Central memory CD8-positive, alpha-beta T cell (primary cell): ENCODE data around the gene HLF.

Source experiments
- ATAC-seq: fragments of 150-1000 bp; cut with Tn5 transposase; replicated peaks from 2 replicates; pipeline ENCODE4 v1.10.0; 2022; ENCODE audit warnings: mild to moderate bottlenecking, moderate FRiP score, moderate number of reproducible peaks; ENCODE audit not compliant: poor library complexity, severe bottlenecking; ENCODE audit errors: extremely low read depth
- DNase-seq, 2 donors: peaks; one replicate each; pipeline ENCODE4 v3.0.0; 2021; ENCODE audit warnings: low spot score in 2 of 2
- H3K27ac Mint-ChIP-seq: one replicate; pipeline ENCODE4 v1.8.0; 2022; ENCODE audit warnings: low read depth, mild to moderate bottlenecking, moderate library complexity, mixed read lengths
- H3K27me3 Mint-ChIP-seq: one replicate; pipeline ENCODE4 v1.8.0; 2022; ENCODE audit warnings: mixed read lengths
- H3K36me3 Mint-ChIP-seq: one replicate; pipeline ENCODE4 v1.8.0; 2022; ENCODE audit warnings: mild to moderate bottlenecking, moderate library complexity, mixed read lengths; ENCODE audit not compliant: insufficient read depth
- H3K4me1 Mint-ChIP-seq: one replicate; pipeline ENCODE4 v1.8.0; 2022; ENCODE audit warnings: mixed read lengths
- H3K4me3 Mint-ChIP-seq: one replicate; pipeline ENCODE4 v1.8.0; 2022; ENCODE audit warnings: mild to moderate bottlenecking, moderate library complexity, mixed read lengths
- H3K9me3 Mint-ChIP-seq: one replicate; pipeline ENCODE4 v1.8.0; 2022; ENCODE audit warnings: mixed read lengths

The HLF gene

GRCh38 chr17:55342800-55343585 is 78.2 kb downstream of the HLF start:
- H3K27ac Mint-ChIP-seq = no peak overlapping the region
- DNase-seq (no peak), ATAC-seq (no peak)
- H3K9me3 Mint-ChIP-seq = no peaks in the 10 kb centered on the region
- no peaks in the 10 kb centered on the region for H3K4me1 Mint-ChIP-seq
- H3K27me3 Mint-ChIP-seq = peaks cover 29% of the 10 kb centered on the region
- no peaks in the 10 kb centered on the region for H3K36me3 Mint-ChIP-seq
- H3K4me3 Mint-ChIP-seq = no peak overlapping the region

DNA sequence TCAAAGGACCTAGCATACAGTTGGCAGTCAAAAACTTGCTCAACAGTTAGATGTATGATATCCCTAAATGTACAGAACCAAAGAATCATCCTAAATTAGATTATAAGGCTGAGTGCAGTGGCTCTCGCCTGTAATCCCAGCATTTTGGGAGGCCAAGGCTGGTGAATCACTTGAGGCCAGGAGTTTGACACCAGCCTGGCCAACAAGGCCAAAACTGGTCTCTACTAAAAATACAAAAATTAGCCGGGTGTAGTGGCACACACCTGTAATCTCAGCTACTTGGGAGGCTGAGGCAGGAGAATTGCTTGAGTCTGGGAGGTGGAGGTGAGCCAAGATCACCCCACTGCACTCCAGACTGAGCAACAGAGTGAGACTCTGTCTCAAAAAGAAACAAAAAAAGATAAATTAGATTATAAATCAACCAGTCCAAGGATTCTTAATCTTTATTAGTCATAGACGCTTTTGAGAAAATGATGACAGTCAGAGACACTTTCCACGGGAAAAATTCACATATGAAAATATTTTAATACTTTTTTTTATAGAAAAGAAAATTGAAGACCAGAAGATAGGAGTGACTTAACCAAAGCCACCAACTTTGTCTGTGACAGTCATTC is 79.2 kb downstream of the HLF start:
- no peak overlapping the region for H3K27ac Mint-ChIP-seq
- ATAC-seq (no peak), DNase-seq (no peak)
- H3K36me3 Mint-ChIP-seq = no peaks in the 10 kb centered on the region
- no peak overlapping the region for H3K4me3 Mint-ChIP-seq
- H3K9me3 Mint-ChIP-seq = no peaks in the 10 kb centered on the region
- peaks cover 19% of the 10 kb centered on the region for H3K27me3 Mint-ChIP-seq
- peaks cover 6% of the 10 kb centered on the region for H3K4me1 Mint-ChIP-seq

- no peak for DNase-seq
- Mint-ChIP-seq H3K27me3 (peaks cover 14% of the 10 kb centered on the region), H3K36me3 (no peaks in the 10 kb centered on the region), H3K27ac (no peak overlapping the region), H3K9me3 (no peaks in the 10 kb centered on the region), H3K4me3 (no peak overlapping the region), H3K4me1 (peaks cover 6% of the 10 kb centered on the region)
- peak; percentile 24 for ATAC-seq
Measured at GRCh38 chr17:55344514-55344997, 79.8 kb downstream of the HLF start.

DNA sequence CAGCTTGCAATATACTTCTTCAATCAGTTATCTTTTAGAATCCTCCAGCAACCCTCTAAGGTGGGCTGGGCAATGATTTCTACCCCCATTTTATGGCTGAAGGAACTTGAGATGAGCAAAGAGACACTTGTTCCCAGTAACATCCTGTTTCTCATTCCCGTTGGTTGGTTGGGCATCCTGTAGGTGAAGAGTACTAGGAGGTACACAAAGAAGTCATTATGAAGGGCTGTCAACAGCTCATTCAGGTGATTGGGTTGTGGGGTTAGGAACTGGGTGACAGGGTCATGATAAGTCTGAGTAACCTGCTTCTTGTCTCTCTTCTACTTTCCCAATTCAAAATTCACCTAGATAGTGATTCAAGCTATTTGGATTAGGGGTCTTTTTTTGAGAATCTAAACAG is 80.4 kb downstream of the HLF start:
- ATAC-seq = no peak
- Mint-ChIP-seq H3K9me3 (no peaks in the 10 kb centered on the region), H3K27ac (no peak overlapping the region), H3K4me3 (no peak overlapping the region), H3K36me3 (no peaks in the 10 kb centered on the region), H3K4me1 (peaks cover 6% of the 10 kb centered on the region), H3K27me3 (peaks cover 8% of the 10 kb centered on the region)
- no peak for DNase-seq

GRCh38 chr17:55346658-55347057 is 81.9 kb downstream of the HLF start:
- Mint-ChIP-seq H3K27me3 (no peaks in the 10 kb centered on the region), H3K36me3 (no peaks in the 10 kb centered on the region), H3K27ac (no peak overlapping the region), H3K4me1 (peaks cover 6% of the 10 kb centered on the region), H3K9me3 (no peaks in the 10 kb centered on the region), H3K4me3 (no peak overlapping the region)
- ATAC-seq (no peak), DNase-seq (no peak)

GRCh38 chr17:55347341-55347740 is 82.6 kb downstream of the HLF start:
- no peak for ATAC-seq
- Mint-ChIP-seq H3K4me1 (peaks cover 6% of the 10 kb centered on the region), H3K36me3 (no peaks in the 10 kb centered on the region), H3K27ac (no peak overlapping the region), H3K9me3 (no peaks in the 10 kb centered on the region), H3K4me3 (no peak overlapping the region), H3K27me3 (no peaks in the 10 kb centered on the region)
- DNase-seq = no peak

DNA sequence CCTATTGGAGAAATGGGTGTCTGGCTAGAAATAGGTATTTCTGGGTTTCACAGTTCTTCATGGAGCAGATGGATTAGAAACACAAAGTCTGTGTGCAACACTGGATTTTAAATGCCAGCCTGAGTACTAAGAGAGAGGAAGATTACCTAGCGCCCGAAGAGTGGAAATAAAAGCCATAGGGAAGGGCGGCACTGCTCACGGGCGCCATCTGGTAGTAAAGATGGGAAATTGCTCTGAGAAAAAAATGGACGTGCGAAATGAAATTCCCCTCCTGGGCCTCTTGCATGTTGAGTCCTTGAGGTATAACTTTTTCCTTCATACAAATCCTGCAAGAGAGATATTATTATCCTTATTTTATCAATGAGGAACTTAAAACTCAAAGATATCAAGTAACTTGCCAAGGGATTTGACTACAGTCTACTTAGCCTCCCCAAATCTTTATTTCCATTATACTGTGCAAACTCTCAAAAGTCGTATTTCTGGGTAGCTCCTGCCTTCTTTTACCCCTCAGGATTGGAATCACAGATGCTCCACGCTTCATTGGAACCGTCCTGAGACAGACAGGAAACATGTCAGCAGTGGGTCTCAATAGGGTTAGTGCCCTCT is 84.1 kb downstream of the HLF start:
- ATAC-seq = no peak
- peak in 1 of 2 donors; percentile 18 for DNase-seq
- Mint-ChIP-seq H3K4me3 (no peak overlapping the region), H3K36me3 (no peaks in the 10 kb centered on the region), H3K27ac (no peak overlapping the region), H3K9me3 (no peaks in the 10 kb centered on the region), H3K27me3 (no peaks in the 10 kb centered on the region), H3K4me1 (peaks cover 6% of the 10 kb centered on the region)

DNA sequence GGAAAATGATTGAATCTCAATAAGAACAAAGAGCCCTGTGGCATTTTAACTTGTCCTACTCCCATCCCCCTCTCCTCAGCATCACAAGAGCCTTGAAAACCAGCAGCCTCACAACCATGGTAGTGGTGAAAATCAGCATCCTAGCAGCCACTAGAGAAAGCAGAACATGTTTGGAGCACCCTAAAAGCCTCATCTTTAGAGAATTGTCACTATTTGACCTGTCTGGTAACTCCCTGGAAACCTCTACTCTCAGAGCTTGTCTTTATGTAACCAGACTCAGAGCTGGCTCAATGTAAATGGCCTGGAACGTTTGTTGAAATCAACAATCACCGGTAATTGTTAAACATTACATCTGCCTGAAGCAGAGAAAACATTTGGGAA is 86.1 kb downstream of the HLF start:
- Mint-ChIP-seq H3K4me1 (peaks cover 6% of the 10 kb centered on the region), H3K36me3 (no peaks in the 10 kb centered on the region), H3K27ac (no peak overlapping the region), H3K9me3 (no peaks in the 10 kb centered on the region), H3K4me3 (no peak overlapping the region), H3K27me3 (no peaks in the 10 kb centered on the region)
- ATAC-seq (no peak), DNase-seq (no peak)

DNA sequence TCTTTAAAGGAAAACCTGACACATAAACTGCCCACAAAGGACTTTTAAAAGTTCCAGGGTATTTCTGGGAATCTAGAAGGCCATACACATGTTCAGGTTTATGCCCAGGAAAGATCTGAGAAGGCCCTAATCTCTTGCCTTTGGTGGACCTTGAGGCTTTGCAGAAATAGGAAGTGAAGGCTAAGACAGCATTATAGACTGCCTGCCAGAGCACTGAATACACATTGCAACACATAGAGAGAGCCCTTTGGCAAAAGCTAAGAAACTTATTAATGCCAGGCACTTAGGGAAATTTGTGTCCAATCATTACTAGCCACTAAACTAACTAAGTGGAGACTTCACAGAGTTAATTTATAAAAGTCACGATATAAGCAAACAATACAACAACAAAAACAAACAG is 86.5 kb downstream of the HLF start:
- H3K4me3 Mint-ChIP-seq = no peak overlapping the region
- no peaks in the 10 kb centered on the region for H3K36me3 Mint-ChIP-seq
- no peaks in the 10 kb centered on the region for H3K27me3 Mint-ChIP-seq
- DNase-seq = no peak
- H3K9me3 Mint-ChIP-seq = no peaks in the 10 kb centered on the region
- no peak overlapping the region for H3K27ac Mint-ChIP-seq
- ATAC-seq = no peak
- H3K4me1 Mint-ChIP-seq = peaks cover 6% of the 10 kb centered on the region

DNA sequence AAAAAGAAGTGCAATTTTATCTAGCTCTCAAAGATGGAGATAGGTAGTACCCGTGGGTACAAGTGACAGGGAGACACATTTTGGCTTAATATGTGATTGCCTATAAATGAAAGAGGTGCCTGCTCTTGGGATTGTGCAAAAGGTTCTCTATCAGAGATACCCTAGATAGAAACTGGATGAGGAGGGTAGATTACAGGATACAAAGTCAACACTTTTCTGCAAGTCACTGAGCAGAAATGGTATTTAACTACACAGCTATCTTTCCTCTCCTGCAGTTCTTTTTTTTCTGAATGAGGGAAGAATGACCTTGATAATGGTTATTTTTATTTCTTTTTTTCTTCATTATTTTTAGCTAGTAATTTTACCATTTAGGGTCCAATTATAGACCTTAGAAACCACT is 89.2 kb downstream of the HLF start:
- no peaks in the 10 kb centered on the region for H3K4me1 Mint-ChIP-seq
- no peak for DNase-seq
- no peak overlapping the region for H3K4me3 Mint-ChIP-seq
- H3K27me3 Mint-ChIP-seq = peaks cover 11% of the 10 kb centered on the region
- H3K36me3 Mint-ChIP-seq = no peaks in the 10 kb centered on the region
- H3K27ac Mint-ChIP-seq = no peak overlapping the region
- no peak for ATAC-seq
- H3K9me3 Mint-ChIP-seq = no peaks in the 10 kb centered on the region

DNA sequence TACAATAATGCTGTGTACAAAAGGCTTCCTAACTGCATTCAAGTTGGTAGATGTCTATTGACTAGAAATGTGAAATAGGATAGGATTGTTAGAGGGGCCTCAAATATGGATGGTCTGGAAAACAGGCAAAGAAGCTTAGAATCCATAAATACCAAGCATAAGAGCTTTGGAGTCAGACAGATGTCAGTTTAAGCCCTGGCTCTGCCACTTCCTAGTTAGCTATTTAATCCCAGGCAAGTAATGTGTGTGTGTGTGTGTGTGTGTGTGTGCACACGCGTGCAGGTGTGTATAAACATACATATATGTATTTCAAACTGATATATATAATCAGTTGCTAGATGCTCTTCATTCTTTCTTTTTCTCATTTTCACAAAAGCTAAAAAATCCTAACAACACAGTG is 90.2 kb downstream of the HLF start:
- DNase-seq (no peak), ATAC-seq (no peak)
- Mint-ChIP-seq H3K9me3 (no peaks in the 10 kb centered on the region), H3K4me3 (no peak overlapping the region), H3K27ac (no peak overlapping the region), H3K27me3 (peaks cover 11% of the 10 kb centered on the region), H3K4me1 (no peaks in the 10 kb centered on the region), H3K36me3 (no peaks in the 10 kb centered on the region)

DNA sequence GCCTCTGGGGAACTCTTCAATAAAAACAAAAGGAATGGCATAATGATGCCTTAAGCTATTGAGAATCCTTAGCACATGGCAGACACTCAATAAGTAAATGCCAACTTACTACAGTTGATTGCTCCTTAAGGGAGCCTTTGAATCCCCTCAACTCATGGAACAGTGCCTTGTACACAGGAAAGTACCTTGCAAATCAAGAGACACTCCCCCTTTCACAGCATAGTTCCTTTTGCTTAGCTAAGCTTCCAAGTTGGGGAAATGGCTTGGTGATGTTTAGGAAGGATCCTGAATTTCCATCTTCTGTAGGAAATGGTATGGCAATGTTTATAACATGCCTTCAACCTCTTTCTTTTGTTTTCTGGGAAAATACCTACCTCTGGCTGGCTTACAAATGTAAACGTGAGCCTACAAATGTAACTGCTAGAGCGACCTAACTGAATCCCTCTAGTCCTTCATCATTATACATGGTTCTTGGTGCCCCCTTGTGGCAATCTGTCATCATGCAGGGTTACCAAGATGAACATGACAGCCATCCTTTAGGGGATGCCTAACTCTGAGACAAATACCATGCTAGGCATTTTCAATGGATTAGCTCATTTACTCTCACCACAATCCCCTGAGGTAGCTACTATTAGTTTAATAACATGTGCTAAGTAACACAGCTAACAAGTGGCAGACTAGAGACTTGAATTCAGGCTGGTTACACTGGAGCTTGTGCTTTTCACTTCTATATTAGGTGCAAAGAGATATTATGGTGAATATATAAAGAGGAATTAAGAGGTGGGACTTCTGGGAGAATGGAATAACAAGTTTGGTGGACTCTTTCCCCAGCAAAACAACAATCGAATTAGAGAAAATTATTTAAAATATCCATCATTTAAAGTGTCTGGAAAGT is 91.9 kb downstream of the HLF start:
- Mint-ChIP-seq H3K27me3 (peaks cover 24% of the 10 kb centered on the region), H3K36me3 (no peaks in the 10 kb centered on the region)

More for the DNA sequence above, 91.9 kb downstream of the HLF start:
- no peak overlapping the region for H3K27ac Mint-ChIP-seq
- H3K4me1 Mint-ChIP-seq = no peaks in the 10 kb centered on the region
- H3K9me3 Mint-ChIP-seq = peaks cover 7% of the 10 kb centered on the region
- peak; percentile 28 for DNase-seq
- ATAC-seq = peak; percentile 73
- no peak overlapping the region for H3K4me3 Mint-ChIP-seq
